NCI-H1092 (cell line): ENCODE measurements around the gene NAXD.
"Not testable (repeated sequence)": the region's sequence is repeated elsewhere in the genome, so short reads cannot be mapped to it uniquely, and the experiment has no call there.

Experiments
- DNase-seq: peaks from one replicate; lab custom pipeline; 2025; lab: John Stamatoyannopoulos, UW

Gene NAXD

GRCh38 chr13:110615322-110616102 lies at the start of gene NAXD:
TSS of gene NAXD (plus strand) at chr13:110615545. CDS start at chr13:110615602, 57 bp downstream.
- DNase-seq, result peak; percentile 95

GRCh38 chr13:110566171-110566570 lies 49.2 kb upstream of the NAXD start:
- no peak for DNase-seq

GRCh38 chr13:110568612-110569011 lies 46.7 kb upstream of the NAXD start:
- no peak for DNase-seq

DNA sequence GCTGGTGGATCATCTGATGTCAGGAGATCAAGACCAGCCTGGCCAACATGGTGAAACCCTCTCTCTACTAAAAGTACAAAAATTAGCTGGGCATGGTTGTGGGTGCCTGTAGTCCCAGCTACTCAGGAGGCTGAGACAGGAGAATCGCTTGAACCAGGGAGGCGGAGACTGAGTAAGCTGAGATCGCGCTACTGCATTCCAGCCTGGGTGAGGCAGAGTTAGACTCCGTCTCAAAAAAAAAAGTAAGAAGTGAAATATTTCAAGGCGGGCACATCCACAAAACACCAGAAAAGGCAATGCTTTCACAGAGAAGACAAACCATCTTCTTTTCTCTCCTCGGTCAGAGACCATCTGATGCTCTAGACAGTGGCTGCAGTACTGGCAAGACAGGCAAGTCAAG lies 45.4 kb upstream of the NAXD start:
- DNase-seq, result not testable (repeated sequence)

- DNase-seq, result no peak
Observed at GRCh38 chr13:110570886-110571285, 44.5 kb upstream of the NAXD start.

DNA sequence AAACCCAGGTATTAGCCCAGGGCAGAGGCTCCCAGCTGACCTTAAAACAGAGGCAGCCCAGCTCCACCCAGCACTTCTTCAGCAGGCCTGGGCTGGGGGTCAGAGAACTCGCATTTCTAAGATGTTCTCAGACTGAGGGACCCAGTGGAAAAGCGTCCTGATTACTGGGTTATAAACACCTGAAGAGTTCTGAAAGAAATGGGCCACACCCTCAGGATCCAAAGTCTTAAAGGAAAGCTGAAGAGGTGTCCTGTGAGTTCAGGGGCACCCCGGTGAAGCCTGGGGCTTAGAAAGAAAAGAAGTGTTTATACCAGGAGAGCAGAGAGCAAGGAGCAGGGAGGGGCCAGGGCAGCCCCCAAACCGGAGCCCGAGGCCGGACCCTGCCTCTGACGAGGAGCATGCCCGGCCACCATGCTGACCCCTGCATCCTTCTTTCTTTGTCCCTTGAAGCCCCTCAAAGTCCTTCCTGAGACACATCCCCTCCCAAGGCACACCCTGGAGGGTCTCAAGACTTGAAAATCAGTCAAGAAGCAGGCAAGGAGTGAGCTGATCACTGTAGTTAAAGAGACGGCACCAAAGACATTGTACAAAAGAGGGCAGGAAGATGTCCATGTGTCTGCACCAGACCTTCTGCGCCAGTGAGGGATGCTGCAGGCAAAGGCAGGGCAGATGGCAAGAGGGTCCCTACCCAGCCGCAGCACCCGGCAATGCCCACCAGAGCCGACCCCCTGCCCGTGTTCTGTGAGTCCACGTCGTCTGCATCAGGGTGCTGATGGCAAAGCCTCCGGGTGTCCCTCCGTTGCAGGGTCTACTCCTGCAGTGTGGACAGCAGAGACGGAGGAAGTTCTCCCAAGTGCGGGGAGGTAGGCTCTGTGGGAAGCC lies 43.2 kb upstream of the NAXD start:
- no peak for DNase-seq

DNA sequence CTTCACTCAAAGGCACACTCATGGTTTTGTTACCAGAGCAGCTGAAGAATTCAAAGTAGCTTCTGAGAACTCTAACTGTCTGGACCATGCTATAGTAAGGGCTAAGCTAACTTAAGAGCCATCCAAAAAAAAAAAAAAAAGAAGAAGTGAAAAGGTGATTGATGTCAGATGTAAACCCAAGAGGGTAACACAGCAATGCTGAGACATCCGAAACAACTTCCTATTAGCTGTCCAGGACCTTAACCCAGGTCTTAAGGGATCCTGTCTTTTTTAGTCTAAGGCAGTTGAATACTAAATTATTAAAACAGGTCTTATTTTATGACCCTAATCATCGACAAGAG lies 42.6 kb upstream of the NAXD start:
- DNase-seq, result no peak

DNA sequence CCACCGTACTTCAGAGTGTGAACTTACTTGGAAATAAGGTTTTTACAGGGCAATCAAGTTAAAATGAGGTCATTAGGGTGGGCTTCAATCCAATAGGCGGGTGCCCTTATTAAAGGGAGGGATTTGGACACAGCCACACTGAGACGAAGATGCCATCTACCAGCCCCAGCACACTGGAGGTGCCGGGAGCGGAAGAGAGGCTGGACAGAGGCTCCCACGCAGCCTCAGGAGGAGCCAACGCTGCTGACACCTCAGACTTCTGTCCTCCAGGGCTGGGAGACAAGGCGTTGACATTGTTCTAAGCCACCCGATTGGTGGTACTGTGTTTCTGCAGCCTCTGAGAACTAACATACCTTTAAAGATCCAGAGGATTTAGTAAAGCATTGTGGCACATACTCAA lies 41.2 kb upstream of the NAXD start:
- DNase-seq, result no peak

DNA sequence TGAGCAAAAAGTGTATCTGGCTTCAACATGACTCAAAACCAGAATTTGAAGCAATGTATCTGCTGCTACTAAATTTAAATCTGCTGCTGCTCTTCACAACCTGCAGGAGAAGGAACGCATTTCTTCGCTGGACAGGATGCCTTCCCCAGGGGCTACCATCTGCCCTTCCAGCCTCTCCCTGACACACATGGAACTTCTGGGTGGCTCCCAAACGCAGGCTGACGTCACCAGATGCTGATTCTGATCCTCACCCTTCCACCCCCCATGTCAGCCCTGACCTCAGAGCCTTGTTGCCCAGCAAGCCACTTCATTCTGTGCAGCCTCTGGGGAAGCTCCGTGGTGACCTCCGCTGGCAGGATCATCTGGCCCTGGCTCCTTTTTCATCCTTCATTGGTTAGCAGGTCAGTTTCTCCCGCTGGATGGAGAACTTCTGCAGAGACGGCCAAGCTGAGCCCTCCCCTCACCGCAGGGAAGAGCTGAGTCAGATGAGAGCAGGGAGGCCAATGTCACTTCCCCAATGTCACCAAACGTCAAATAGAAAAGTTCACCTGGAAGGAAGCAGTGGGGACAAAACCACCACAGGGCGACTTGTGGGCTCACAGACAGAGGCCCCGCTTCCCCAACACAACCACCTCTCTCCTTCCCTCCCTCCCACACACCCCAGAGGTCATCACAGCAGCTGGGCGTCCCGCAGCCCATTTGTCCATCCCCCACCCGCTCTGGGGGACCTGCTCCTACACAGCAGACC lies 39.8 kb upstream of the NAXD start:
- no peak for DNase-seq

DNA sequence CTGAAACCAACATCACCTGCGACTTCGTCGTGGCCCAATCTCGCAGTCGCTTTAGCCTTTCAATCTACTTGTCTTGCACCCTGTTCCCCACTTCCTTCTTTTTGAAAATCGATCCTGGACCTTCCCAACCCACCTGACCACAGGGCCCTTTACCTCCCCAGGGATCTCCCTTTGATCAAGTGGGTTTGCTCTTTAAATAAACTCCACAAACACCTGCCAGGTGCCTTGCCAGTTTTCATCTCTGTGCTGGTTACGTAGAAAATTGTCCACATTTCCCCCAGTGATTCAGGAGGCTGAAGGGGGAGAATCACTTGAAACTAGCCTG lies 39.3 kb upstream of the NAXD start:
- DNase-seq, result no peak

- no peak for DNase-seq
Observed at GRCh38 chr13:110576736-110577476, 38.4 kb upstream of the NAXD start.

GRCh38 chr13:110578363-110578762 lies 37.0 kb upstream of the NAXD start:
- DNase-seq, result no peak

DNA sequence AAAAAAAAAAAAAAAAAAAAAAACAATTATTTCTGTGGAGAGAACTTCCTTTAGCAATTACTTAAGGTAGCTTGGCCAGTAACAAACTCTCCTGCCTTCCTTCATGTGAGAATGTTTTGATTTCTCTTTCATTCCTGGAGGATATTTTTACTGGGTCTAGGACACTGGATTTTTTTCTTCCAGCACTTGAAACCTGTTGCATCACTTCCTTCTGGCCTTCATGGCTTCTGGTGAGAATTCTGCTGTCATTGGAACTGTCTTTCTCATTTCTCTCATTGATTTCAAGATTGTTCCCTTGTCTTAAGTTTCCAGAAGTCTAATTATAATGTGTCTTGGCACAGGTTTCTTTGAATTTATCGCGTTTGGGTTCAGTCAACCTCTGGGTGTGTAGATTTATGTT lies 34.5 kb upstream of the NAXD start:
- no peak for DNase-seq

DNA sequence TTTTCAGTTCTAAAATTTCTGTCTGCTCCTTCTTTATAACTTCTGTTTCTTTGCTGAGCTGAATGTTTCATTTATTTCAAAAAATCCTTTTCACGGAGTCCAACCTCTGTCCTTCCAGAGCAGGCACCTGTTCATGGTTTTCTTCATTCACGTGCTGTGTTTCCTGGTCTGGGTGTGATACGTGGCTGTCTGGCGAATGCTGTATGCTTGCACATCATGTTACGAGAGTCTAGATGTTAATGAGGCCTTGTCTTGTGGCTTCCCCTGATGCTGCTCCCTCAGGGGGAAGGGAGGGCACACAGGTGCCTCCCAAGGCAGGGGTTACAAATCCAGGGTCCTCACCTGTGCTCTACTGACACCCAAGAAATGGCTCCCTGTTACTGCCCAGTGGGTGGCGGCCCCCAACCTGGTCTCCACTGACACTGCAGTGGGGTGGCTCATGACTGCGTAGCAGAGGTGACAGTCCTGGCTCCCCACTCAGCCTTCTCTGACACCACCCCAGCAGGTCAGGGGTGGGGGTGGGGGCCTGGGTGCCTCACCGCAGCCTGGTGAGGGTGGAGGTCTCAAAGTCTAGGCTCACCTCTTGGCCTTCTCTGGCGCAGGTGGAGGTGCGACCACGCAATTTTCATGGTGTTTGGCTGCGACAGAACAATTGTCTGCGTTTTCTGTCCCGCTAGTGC lies 33.7 kb upstream of the NAXD start:
- DNase-seq, result no peak

DNA sequence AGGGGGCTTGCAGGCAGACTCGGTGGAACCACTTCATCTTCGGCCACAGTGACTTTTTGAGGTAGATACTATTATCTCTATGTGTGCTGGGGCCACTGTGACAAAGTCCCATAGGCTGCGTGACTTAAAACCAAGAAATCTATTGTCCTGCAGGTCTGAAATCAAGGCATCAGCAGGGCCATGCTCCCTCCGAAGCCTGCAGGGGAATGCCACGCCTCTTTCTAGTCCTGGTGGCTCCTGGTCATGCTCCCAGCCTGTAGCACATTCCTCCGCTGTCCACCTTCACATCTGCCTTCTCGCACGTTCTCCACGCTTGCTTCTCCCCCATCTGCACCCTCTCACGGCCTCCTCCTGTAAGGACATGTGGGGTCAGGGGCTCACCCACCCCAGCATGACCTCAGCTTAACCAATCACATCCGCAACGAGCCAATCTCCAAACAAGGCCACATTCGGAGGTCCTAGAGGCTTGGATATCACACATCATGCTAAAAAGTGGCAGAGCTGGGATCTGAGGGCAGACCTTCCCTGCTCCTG lies 32.9 kb upstream of the NAXD start:
- no peak for DNase-seq

- no peak for DNase-seq
Observed at GRCh38 chr13:110583178-110583865, 32.0 kb upstream of the NAXD start.

GRCh38 chr13:110589793-110590390 lies 25.5 kb upstream of the NAXD start:
- no peak for DNase-seq

GRCh38 chr13:110590577-110590976 lies 24.8 kb upstream of the NAXD start:
- DNase-seq, result no peak

DNA sequence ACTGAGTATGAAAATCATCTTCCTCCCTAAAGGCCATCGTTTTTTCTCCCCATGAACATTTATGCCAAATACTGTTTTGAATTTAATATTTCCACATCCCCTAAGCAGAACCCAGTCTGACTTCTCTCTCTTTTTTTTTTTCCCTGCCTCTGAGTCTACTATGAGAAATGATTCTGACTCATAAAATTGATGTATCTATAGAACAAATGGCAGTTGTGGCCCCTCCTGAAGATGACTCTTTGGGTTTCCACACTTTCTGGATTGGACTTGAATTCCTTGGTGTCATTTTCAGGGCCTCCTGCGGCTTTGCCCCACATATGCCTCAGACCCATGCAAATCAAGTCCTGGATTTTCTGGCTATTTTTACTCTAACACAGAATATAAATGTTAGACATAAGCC lies 22.7 kb upstream of the NAXD start:
- no peak for DNase-seq

DNA sequence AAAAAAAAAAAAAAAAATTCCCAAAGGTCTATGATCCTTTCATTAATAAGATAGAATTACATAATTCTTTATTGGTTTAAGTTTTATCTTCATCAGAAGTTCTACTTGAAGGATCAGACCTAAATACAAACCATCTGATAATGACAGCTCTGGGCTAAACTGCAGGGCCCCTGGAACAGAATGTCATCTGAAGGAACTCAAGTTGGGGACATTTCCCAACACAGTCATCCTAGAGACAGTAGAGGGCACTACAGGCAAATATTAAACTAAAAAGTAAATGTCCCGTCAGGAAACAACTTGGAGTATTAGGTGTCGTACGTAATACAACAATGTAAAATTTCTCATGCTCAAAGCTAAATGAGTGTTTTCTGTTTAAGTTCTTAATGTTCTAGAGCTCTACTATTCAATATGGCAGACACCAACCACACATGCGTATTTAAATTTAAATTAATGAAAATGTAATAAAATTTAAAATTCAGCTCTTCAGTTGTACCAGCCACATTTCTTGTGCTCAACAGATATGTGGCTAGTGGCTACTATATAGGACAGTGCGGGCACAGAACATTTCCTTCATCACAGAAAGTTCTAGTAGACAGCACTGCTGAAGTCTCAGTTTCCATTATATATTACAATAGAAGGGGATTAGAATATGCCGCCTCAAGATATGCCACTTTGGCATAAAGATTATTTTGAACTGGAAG lies 21.8 kb upstream of the NAXD start:
- no peak for DNase-seq
